Activated CD8-positive, alpha-beta memory T cell treated with anti-CD3 and anti-CD28 coated beads, Interleukin-2, amount 50 U/mL, for 24 hours (primary cell): ENCODE measurements around the gene IGF2BP1.
"Not testable (repeated sequence)": the region's sequence is repeated elsewhere in the genome, so short reads cannot be mapped to it uniquely, and the experiment has no call there.

Source experiments
- DNase-seq: peaks from one replicate; pipeline ENCODE4 v3.0.0-alpha.2; 2020; ENCODE audit errors: extremely low read depth

IGF2BP1 gene

GRCh38 chr17:49054342-49055092 lies 57.3 kb downstream of the IGF2BP1 start:
- no peak for DNase-seq

DNA sequence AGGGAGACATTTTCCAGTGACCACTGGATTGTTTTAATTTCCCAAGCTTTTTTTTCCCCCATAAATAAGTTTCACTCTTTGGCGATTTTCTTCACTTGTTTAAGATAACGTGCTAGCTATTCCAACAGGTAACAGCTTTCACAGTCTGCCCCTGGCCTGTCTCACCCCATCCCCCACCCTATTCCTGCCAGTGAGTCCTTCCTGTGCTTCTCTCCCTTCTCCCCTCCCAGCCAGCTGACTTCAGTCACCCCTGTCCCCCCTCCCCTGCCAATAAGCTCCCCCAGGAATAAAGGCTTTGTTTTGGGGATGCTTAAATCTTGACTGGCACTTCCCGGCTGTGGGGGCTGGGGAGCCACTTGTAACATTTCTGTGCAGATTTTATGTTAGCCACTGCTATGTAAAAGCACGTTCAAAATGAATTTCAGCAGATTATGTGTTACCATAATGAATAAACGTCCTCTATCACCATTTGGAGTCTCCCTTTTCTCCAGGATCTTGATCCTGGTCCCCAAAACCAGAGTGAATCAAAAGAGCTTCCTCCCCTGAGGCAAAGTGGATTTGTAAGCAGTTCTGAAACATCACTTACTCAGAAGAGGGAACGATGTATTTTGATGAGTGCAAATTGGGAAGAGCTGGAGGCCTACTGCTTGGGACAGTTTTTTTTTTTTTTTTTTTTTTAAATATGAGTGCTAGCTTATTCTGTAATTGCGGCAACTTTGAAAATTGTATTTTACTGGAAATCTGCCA lies 58.2 kb downstream of the IGF2BP1 start:
- DNase-seq: no peak

GRCh38 chr17:49061524-49061943 lies 64.3 kb downstream of the IGF2BP1 start:
- DNase-seq: no peak

- DNase-seq: no peak
Observed at GRCh38 chr17:49063652-49064051, 66.5 kb downstream of the IGF2BP1 start.

- no peak for DNase-seq
Observed at GRCh38 chr17:49067163-49067562, 70.0 kb downstream of the IGF2BP1 start.

GRCh38 chr17:49069585-49070273 lies 72.5 kb downstream of the IGF2BP1 start:
- DNase-seq: no peak

GRCh38 chr17:49071106-49071505 lies 73.9 kb downstream of the IGF2BP1 start:
- DNase-seq: no peak

DNA sequence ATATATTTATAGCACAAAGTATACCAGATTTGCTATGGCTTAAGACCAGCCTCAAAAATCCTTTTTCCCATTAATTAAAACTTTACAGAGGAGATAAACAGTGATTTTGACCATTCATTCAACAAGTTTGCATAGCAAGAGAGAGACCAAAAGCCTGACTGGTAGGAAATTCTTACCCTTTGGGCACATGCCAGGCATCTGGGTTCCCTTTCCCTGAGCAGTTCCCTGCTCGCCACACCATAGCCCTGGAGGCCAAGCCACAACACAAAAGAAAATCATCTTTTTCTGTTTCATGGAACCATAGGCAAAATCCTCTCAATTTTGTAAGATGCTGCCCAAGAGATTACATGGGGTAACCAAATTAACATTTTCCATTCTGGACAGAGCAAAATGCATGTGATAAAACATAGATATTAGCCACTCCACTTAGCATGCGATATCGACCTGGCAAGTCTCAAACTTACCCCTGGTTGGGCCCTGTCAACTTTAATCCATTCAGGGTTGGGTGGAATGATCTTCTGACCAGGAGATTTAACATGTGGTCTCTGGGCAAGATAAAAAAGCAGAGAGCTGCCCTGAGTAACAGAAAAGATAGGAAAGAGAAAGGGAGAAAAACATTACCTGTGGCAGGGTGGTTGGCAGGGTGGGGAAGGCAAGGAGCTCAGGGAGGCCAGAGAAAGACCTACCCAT lies 77.8 kb downstream of the IGF2BP1 start:
- DNase-seq: no peak

GRCh38 chr17:49076573-49077384 lies 79.6 kb downstream of the IGF2BP1 start:
- DNase-seq: no peak

DNA sequence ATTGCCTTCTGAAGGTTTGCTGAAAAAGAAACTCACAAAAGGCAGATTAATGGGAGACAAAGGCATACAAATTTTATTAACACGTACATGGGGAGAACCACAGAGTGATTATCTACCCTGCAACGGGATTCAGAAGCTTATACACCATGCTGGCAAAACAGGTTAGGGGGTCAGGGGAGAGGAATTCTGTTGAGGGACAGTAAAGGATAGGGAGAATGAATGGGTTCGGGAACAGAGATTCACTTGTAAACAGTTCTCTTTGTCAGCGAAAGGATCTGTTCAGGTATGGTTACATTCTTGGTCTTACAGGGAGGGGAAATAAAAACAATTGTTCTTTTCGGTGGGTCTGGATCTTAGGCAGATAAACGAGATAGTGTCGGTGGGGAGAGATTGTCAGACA lies 81.1 kb downstream of the IGF2BP1 start:
- DNase-seq: no peak

DNA sequence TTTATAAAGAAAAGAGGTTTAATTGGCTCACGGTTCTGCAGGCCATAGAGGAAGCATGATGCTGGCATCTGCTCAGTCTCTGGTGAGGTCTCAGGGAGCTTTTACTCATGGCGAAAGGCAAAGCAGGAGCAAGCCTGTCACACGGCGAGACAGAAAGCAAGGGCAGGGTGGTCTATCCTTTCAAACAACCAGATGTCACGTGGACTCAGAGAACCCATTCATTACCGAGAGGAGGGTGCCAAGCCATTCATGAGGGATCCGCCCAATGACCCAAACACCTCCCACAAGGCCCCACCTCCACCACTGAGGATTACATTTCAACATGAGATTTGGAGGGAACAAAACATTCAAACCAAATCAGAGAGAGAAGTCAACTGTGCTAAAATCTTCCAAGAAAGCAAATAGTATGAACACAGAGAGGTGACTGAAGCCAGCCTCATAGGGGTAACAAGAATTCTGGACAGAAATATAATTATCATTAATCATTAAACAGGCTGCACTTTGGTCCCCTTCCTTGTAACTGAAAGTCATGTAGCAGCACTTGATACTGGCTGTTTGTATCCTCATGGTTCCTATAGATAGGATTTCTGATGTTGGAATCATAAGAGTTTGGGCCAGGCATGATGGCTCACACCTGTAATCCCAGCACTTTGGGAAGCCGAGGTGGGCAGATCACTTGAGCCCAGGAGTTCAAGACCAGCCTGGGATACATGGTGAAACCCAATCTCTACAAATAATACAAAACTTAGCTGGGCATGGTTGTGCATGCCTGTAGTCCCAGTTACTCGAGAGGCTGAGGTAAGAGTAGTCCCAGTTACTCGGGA lies 82.9 kb downstream of the IGF2BP1 start:
- no peak for DNase-seq

- DNase-seq: no peak
Observed at GRCh38 chr17:49082231-49082630, 85.0 kb downstream of the IGF2BP1 start.

GRCh38 chr17:49085046-49085445 lies 87.9 kb downstream of the IGF2BP1 start:
- DNase-seq: not testable (repeated sequence)

DNA sequence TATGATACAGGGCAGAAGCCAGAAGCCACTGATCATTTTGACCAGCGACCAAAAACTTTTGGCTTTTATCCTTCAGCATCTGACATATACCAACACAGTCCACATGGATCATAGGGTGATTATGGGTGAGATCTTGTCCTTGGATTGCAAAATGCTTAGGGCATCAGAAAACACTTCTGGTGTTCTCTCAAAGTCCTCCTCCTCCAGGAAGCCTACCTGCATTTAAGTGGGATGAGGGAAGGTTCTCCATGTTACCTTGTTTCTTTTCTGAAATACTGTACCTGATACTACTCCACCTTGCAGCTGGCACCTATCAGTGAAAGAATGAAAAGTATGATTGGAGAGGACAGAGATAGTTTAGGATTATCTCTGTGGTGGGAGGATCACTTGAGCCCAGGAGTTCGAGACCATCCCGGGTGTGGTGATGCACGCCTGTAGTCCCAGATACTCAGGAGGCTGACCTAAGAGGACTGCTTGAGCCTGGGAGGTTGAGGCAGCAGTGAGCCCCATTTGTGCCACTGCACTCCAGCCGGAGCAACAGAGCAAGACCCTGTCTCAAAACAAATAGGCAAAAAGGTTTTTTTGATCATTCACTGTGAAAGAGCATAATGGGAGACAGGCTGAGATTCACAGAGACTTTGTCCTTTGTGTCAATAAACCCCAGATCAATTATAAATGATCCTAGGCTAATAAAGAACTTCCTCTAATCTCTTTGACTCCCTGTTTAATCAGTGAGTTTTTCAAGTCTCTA lies 88.6 kb downstream of the IGF2BP1 start:
- no peak for DNase-seq

- DNase-seq: no peak
Observed at GRCh38 chr17:49086316-49086605, 89.1 kb downstream of the IGF2BP1 start.

GRCh38 chr17:49086649-49087048 lies 89.5 kb downstream of the IGF2BP1 start:
- DNase-seq: no peak

GRCh38 chr17:49089094-49089493 lies 91.9 kb downstream of the IGF2BP1 start:
- no peak for DNase-seq

DNA sequence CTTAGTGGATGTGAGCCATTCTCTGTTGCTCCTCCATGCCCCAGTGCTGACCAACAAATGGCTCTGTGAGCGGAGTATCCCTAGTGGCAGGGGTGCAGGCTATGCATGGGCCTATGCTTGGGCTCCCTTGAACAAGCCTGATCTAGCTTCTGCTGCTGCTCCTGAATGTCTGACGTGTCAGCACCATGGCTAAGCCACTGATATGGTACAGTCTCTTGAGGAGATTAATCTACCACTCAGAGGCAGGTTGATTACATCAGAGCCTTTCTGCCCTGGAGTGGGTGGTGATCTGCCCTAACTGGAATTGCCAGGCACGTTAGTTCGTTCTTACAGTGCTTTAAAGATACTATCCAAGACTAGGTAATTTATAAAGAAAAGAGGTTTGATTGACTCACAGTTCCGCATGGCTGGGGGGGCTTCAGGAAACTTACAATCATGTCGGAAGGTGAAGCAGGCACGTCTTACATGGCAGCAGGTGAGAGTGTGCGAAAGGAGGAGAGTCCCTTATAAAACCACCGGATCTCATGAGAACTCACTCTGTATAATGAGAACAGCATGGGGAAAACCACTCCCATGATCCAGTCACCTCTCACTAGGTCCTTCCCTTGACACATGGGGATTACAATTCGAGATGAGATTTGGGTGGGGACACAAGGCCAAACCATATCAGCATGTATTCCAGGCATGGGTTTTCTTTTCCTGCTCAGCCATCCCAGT lies 93.9 kb downstream of the IGF2BP1 start:
- DNase-seq: no peak

- DNase-seq: no peak
Observed at GRCh38 chr17:49093131-49093530, 95.9 kb downstream of the IGF2BP1 start.
